DMS 273 (cell line): Measurements from ENCODE around the gene FGF1.
A peak's percentile ranks its signal among the peaks of the same experiment; 100 is the strongest.

Experiments
- DNase-seq: peaks from one replicate; lab custom pipeline; 2025; ENCODE audit not compliant: unreplicated experiment; lab: John Stamatoyannopoulos, UW

The FGF1 gene

DNA sequence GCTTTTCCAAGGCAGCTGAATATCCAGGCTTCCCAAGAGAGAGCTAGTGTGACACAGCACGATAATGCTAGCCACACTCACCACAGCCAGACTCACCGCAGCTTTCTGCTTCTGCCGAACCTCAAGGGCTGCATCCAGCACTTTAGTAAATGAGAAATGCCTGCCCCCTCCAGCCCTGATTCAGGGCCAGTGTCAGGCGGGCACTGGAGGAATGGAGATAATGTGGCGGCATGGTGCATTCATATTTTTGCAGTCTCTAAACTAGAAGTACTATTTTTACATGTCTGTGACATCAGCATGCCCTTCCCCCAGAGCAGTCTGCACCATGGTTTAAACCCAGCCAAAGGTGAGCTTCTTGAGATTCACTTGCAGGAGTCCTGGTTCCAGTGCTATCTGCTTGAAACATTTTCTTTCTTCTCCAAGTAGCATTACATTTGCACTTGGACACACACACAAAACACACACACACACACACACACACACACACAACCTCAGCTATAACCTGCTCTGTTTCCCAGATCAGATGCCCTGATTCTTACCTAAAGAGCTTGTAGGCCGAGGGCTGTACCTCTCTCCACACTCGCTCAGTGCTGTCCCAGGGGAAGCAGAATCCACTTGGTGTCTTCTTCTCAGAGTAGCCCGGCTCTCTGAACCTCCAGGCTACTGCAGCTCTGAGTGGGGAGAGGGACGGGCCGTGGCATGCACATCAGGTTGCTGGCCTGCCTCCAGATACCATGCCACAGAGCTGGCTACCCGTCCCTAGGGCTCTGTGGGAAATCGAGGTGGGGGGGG lies at the start of gene FGF1:
Gene FGF1 (minus strand): TSS at position 673 of the 792 bp plus-strand sequence. CDS start 71,963 bp downstream, outside the sequence.
- peak; percentile 53 for DNase-seq

- no peak for DNase-seq
Measured at GRCh38 chr5:142727735-142728047, 41.8 kb upstream of the FGF1 start.

DNA sequence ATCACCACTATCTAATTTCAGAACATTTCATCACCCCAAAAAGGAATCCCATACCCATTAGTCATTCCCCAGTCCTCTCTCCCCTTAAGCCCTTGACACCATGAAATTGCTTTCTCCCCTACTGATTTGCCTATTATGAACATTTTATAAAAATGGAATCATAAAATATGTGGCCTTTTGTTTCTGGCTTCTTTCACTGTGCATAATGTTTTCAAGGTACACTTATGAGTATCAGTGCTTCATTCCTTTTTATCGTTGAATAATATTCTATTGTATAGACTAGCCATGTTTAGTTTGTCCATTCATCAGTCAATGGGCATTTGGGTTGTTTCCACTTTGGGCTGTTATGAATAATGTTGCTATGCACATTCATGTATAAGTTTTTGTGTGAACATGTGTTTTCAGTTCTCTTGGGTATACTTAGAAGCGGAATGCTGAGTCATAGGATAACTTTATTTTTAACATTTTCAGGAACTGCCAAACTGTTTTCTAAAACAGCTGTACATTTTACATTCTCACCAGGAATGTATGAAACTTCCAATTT lies 40.4 kb upstream of the FGF1 start:
- DNase-seq, result no peak

- DNase-seq, result no peak
Measured at GRCh38 chr5:142725231-142726187, 39.6 kb upstream of the FGF1 start.

GRCh38 chr5:142724821-142725220 lies 38.9 kb upstream of the FGF1 start:
- no peak for DNase-seq

- DNase-seq, result no peak
Measured at GRCh38 chr5:142722896-142723295, 37.0 kb upstream of the FGF1 start.

GRCh38 chr5:142722146-142722545 lies 36.3 kb upstream of the FGF1 start:
- DNase-seq, result no peak

DNA sequence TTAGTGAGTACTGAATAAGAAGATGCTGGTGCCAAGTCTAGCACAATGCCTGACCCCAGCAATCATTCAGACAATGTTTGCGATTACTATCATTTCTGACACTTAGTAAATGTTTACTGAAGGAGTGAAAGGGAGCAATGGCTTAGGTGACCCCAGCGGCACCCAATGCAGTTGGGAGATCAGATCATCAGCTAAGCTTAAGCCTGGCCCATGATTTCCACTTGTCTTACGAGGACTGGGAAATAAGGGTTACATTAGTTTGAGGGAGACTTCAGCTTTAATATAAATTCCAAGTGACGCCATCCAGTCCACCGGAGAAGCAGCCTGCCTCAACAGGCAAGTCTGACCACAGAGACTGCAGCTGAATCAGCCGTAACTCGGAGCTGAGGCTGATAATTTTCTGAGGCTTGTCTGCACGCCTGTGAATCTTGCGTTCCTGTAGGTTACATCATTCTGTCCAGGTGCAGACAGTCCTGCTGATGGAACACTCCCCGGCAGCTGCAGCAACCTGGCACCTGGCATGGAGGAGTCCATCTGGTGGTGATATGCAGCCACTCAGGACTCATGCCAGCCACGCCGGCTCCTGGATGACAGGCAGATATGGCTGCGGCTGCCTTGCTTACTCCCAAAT lies 34.9 kb upstream of the FGF1 start:
- peak; percentile 82 for DNase-seq

GRCh38 chr5:142719836-142720370 lies 34.0 kb upstream of the FGF1 start:
- DNase-seq, result no peak

DNA sequence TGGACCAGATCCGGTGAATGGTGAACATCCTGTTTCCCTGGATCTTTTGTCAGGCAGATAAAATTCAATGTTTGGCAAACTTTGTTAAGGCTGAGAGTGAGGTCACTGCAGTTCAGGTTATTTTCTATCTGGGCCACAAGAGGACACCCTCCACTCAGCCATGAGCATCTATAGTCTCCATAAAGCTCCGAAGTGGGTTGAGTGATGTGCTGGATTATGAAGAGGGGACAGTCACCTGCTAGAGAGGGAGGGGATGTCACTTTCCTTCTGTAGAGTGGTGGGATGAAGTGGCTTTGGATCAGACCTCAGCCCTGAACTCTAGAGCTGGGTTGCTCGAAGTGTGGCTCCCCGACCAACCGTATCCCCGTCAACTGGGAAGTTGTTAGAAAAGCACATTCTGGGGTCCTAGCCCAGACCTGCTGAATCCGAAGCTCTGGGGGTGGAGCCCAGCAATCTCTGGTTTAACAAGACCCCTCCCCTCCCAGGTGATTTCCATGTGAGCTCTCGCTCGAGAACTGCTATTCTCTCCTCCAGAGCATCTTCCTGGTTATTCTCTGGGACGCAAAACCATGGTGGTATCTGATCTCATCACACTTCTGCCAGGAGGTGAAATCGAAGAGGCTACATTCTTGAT lies 31.8 kb upstream of the FGF1 start:
- peak; percentile 77 for DNase-seq

- peak; percentile 73 for DNase-seq
Measured at GRCh38 chr5:142716963-142717362, 31.1 kb upstream of the FGF1 start.

DNA sequence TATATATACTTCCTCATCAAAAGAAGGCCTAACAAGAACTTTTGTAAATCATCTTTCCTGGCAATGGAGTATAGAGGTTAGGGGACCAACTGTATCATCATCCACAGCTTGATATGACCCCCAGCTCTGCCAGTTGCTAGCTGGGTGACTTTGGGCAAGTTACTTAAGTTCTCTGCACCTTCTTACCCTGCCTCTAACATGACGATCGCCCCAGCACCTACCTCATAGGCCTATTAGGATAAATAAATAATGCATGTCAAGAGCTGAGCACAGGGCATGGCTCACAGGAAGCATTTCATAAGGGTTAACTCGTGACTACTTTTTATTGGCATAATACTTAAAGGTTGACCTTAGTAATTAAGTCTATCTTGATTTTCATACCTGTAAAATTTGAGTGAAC lies 29.4 kb upstream of the FGF1 start:
- no peak for DNase-seq

GRCh38 chr5:142713121-142713706 lies 27.3 kb upstream of the FGF1 start:
- peak; percentile 95 for DNase-seq

DNA sequence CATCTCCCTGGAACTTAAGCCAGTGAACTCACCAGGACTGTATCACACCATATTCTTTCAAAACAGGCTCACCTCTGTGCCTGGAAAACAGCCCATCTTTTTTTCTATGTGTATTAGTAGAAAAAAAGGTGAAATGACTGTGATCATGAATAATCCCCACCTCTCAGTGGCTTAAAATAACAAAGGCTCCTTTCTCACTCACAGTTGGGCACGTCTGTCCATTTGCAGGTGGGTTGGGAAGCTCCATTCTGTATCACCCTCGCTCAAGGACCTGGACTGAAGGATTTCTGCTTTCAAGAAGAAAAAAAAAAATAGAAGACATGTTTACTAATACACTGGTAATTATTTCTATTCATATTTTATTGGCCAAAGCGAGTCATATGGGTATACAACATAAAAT lies 17.3 kb upstream of the FGF1 start:
- no peak for DNase-seq

GRCh38 chr5:142701673-142702311 lies 15.9 kb upstream of the FGF1 start:
- DNase-seq, result no peak

- no peak for DNase-seq
Measured at GRCh38 chr5:142700566-142700965, 14.7 kb upstream of the FGF1 start.

- DNase-seq, result peak; percentile 92
Measured at GRCh38 chr5:142699184-142699720, 13.4 kb upstream of the FGF1 start.

DNA sequence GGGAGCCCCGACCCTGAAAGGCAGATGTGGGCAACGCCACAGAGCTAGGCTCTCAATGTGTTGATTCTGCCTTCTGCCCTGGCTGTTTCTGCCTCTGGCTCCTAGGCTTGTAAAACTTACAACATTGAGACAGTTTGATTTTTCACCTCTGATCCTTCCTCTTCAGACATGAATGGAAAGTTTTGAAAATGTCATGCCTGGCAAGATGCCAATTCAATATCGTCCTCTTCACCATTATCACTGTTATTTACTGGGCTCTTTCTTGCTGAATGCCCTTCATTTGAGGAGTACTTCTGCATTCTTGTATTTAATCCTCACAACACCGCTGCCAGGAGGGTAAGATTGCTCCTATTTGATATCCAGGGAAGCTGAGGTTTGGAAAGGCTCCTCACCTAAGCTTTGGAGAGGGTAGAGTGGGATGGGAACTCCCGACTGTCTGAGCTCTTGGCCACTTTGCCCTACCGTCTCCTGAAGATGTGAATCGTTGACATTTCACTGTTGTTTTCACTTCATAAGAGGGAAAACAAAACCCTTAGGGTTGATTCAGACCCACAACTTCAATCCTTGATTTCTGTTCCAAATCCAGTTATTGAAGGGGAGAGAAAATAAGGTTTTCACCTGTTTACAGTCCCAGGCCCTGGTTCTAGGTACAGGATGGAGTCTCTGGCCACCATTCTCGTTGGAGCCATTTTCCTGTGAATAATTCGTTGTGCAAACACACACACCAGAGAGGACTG lies 12.7 kb upstream of the FGF1 start:
- DNase-seq, result no peak
